ENCODE results near the gene TEX38. TPM values are rescaled to one million over a fixed set of nuclear protein-coding genes. Genes with fewer than 3 reads are reported as not detected.

Gene TEX38
- total RNA-seq, 1 experiment from 2014 or later, result not detected

GRCh38 chr1:46657775-46658174, 13.9 kb upstream of the TEX38 start:
- no peak overlapping the region for H3K27ac ChIP-seq (ENCODE audit: low read length)
- H3K27me3 ChIP-seq (ENCODE audit: control insufficient read depth, insufficient read depth, low read length), result no peaks in the 10 kb centered on the region
- no peak overlapping the region for H3K4me3 ChIP-seq (ENCODE audit: low read depth in 2 of 2, low read length in 2 of 2)
- TF ChIP-seq POLR2AphosphoS5 (IDR thresholded peaks at IDR 0.05; ENCODE audit: low read depth, low read length) (no peak), TCF7L2 (IDR thresholded peaks at IDR 0.05; ENCODE audit: low read depth, low read length) (no peak), CTCF (IDR thresholded peaks at IDR 0.05) (no peak), REST (IDR thresholded peaks at IDR 0.05; ENCODE audit: insufficient read depth in 1 of 2, low read depth in 2 of 2, low read length in 1 of 2) (no peak), SIN3A (IDR thresholded peaks at IDR 0.05; ENCODE audit: borderline replicate concordance, insufficient read depth, low read depth, low read length) (no peak)
- no TSS peak for BruUV-seq (replicated peaks)
- in situ Hi-C loops (cut with HindIII; ENCODE audit: low pct_unique_long_range_greater_than_20kb, low sequenced_read_pairs) (no loop called here), intact Hi-C loops (cut with micrococcal nuclease; ENCODE audit: unreplicated experiment) (no loop called here)
- ATAC-seq (no peak), DNase-seq (ENCODE audit: low read depth, low spot score) (no peak)
- H3K4me1 ChIP-seq (ENCODE audit: control insufficient read depth, insufficient read depth, low read length), result peaks cover 4% of the 10 kb centered on the region; the same call in 1 of the 2 replicates
- POLR2A ChIA-PET, result no interaction called here
- peaks cover 16% of the 10 kb centered on the region for H3K36me3 ChIP-seq (ENCODE audit: control insufficient read depth, insufficient read depth, low read length)
- H3K9me3 ChIP-seq (ENCODE audit: control insufficient read depth, insufficient read depth, low read depth, low read length), result no peaks in the 10 kb centered on the region
- CTCF ChIA-PET, result no interaction called here

GRCh38 chr1:46659307-46659870, 12.3 kb upstream of the TEX38 start:
- peaks cover 18% of the 10 kb centered on the region for H3K36me3 ChIP-seq (ENCODE audit: control insufficient read depth, insufficient read depth, low read length)
- no TSS peak for BruUV-seq (replicated peaks)

More at GRCh38 chr1:46659307-46659870, 12.3 kb upstream of the TEX38 start:
- ChIA-PET CTCF (no interaction called here), POLR2A (no interaction called here)
- intact Hi-C loops (cut with micrococcal nuclease; ENCODE audit: unreplicated experiment), result no loop called here
- Histone ChIP-seq H3K27ac (ENCODE audit: low read length) (no peak overlapping the region), H3K9me3 (ENCODE audit: control insufficient read depth, insufficient read depth, low read depth, low read length) (no peaks in the 10 kb centered on the region), H3K4me3 (ENCODE audit: low read depth in 2 of 2, low read length in 2 of 2) (no peak overlapping the region), H3K4me1 (ENCODE audit: control insufficient read depth, insufficient read depth, low read length) (no peaks in the 10 kb centered on the region), H3K27me3 (ENCODE audit: control insufficient read depth, insufficient read depth, low read length) (no peaks in the 10 kb centered on the region)
- ATAC-seq, result no peak
- TF ChIP-seq SIN3A (IDR thresholded peaks at IDR 0.05; ENCODE audit: borderline replicate concordance, insufficient read depth, low read depth, low read length) (no peak), CTCF (IDR thresholded peaks at IDR 0.05) (no peak), POLR2AphosphoS5 (IDR thresholded peaks at IDR 0.05; ENCODE audit: low read depth, low read length) (no peak), TCF7L2 (IDR thresholded peaks at IDR 0.05; ENCODE audit: low read depth, low read length) (no peak), REST (IDR thresholded peaks at IDR 0.05; ENCODE audit: insufficient read depth in 1 of 2, low read depth in 2 of 2, low read length in 1 of 2) (no peak)
- no peak for DNase-seq (ENCODE audit: low read depth, low spot score)
- in situ Hi-C loops (cut with HindIII; ENCODE audit: low pct_unique_long_range_greater_than_20kb, low sequenced_read_pairs), result no loop called here

Data from Panc1 (cell line).